K562 (cell line): ENCODE results near the gene PHOX2A. TPM values are rescaled to one million over a fixed set of nuclear protein-coding genes. Genes with fewer than 3 reads are reported as not detected.

Experiments
- ATF2 ChIP-seq: sonication (generic); formaldehyde crosslinking; IDR thresholded peaks from 2 replicates; pipeline ENCODE4 v1.8.1; 2022; ENCODE audit warnings: missing genetic modification reagents
- BCLAF1 ChIP-seq, 2 experiments: fragments of 450-650 bp in 1 of 2; IDR thresholded peaks; 2 replicates each; pipeline ENCODE4 v1.6.1; 2011 to 2017; ENCODE audit warnings: low read depth in 2 of 2, antibody characterized with exemption in 1 of 2, borderline replicate concordance in 1 of 2, low read length in 1 of 2, mild to moderate bottlenecking in 1 of 2, mixed read lengths in 1 of 2; ENCODE audit not compliant: control insufficient read depth in 1 of 2
- CBX1 ChIP-seq: sonication (generic); IDR thresholded peaks from 2 replicates; pipeline ENCODE4 v1.6.1; 2016; ENCODE audit warnings: antibody characterized with exemption, low read depth, mild to moderate bottlenecking
- CCNT2 ChIP-seq: IDR thresholded peaks from 2 replicates; pipeline ENCODE4 v1.6.1; 2011; ENCODE audit warnings: borderline replicate concordance, low read depth, mild to moderate bottlenecking, moderate library complexity, mixed read lengths, low read length; ENCODE audit not compliant: insufficient read length; ENCODE audit errors: extremely low read depth
- CREB3L1 ChIP-seq: fragments of 450-650 bp; IDR thresholded peaks from 2 replicates; pipeline ENCODE4 v1.6.1; 2014; ENCODE audit warnings: low read depth, mild to moderate bottlenecking, moderate library complexity, borderline replicate concordance
- ESRRA ChIP-seq: fragments of 450-650 bp; IDR thresholded peaks from 2 replicates; pipeline ENCODE4 v1.6.1; 2014; ENCODE audit warnings: low read depth, mild to moderate bottlenecking, moderate library complexity, borderline replicate concordance
- JUNB ChIP-seq: fragments of 450-650 bp; formaldehyde crosslinking; conservative IDR thresholded peaks from 2 replicates; pipeline ENCODE4 v1.4.0; 2020; ENCODE audit warnings: mild to moderate bottlenecking
- POLR2AphosphoS5 ChIP-seq: IDR thresholded peaks from 2 replicates; pipeline ENCODE4 v1.6.1; 2011; ENCODE audit warnings: mild to moderate bottlenecking, low read depth, low read length, moderate library complexity; ENCODE audit not compliant: control insufficient read depth, insufficient read depth
- SAFB2 ChIP-seq: fragments of 200-400 bp; formaldehyde crosslinking; IDR thresholded peaks from 2 replicates; pipeline ENCODE4 v1.6.1; 2018; ENCODE audit warnings: borderline replicate concordance, low read length, low read depth, moderate library complexity; ENCODE audit not compliant: severe bottlenecking
- UBTF ChIP-seq, 2 experiments: IDR thresholded peaks; 2 replicates each; pipeline ENCODE4 v1.6.1; 2012; ENCODE audit warnings: improper control_type of control experiment in 2 of 2, low read depth in 2 of 2, low read length in 2 of 2, borderline replicate concordance in 1 of 2
- ZMIZ1 ChIP-seq, 2 experiments: fragments of 150-350 bp in 1 of 2; IDR thresholded peaks; 2 replicates each; pipeline ENCODE4 v1.6.1; 2012 to 2016; ENCODE audit warnings: low read depth in 2 of 2, low read length in 2 of 2, mild to moderate bottlenecking in 1 of 2, moderate library complexity in 1 of 2
- polyA plus RNA-seq, 8 experiments: library from polyadenylated mRNA; depleted of rRNA in 4 of 8; stranded (reverse) in 5 of 8; unstranded in 3 of 8; fragments of >200 nt; fragmentation: Nextera tagmentation in 2 of 8; fragmentation: Illumina TruSeq in 1 of 8; extraction: Ambion mirVana in 2 of 8; extraction: Trizol in 1 of 8; gene quantifications; 2 replicates each; pipeline versions ENCODE4 v1.2.1 to v1.2.3, GENCODE V29; 2011 to 2014; ENCODE audit warnings: inconsistent platforms in 1 of 8, missing spikeins in 1 of 8
- total RNA-seq, 7 experiments: library from RNA; depleted of rRNA in 6 of 7; stranded (reverse); fragments of >200 nt in 6 of 7; fragmentation: Illumina TruSeq in 2 of 7; extraction: Trizol in 2 of 7; gene quantifications; 2 replicates each; pipeline versions ENCODE4 v1.2.1 to v1.2.3, GENCODE V29; 2011 to 2021; ENCODE audit warnings: low replicate concordance in 1 of 7

The PHOX2A gene
- total and polyA plus RNA-seq, 9 of the 15 experiments (the other 6 are each of a cell fraction or from before 2014, with no cell fraction given), result not detected

GRCh38 chr11:72223615-72224563 lies 20.1 kb downstream of the PHOX2A start (continued):
- TF ChIP-seq BCLAF1 (IDR thresholded peaks at IDR 0.05; ENCODE audit: borderline replicate concordance in 1 of 2, control insufficient read depth in 1 of 2, low read depth in 2 of 2, low read length in 1 of 2), result no peak
- TF ChIP-seq CBX1, result no peak
- no peak for TF ChIP-seq CREB3L1
- TF ChIP-seq SAFB2, result no peak
- peak in 1 of 2 experiments; percentile 3; a peak in 1 of 4 replicates for TF ChIP-seq ZMIZ1 (IDR thresholded peaks at IDR 0.05; ENCODE audit: low read depth in 2 of 2, low read length in 2 of 2)
- TF ChIP-seq ESRRA, result peak; percentile 97
- no peak for TF ChIP-seq ATF2
- peak; percentile 51; the same call in 1 of the 2 replicates for TF ChIP-seq POLR2AphosphoS5
- peak in 1 of 2 experiments; percentile 29; a peak in 1 of 4 replicates for TF ChIP-seq UBTF (IDR thresholded peaks at IDR 0.05; ENCODE audit: borderline replicate concordance in 1 of 2, low read depth in 2 of 2, low read length in 2 of 2)
- TF ChIP-seq JUNB, result no peak
- peak; percentile 61 for TF ChIP-seq CCNT2
